T-cell (primary cell): ENCODE measurements around the gene DGKH. TPM values are rescaled to one million over a fixed set of nuclear protein-coding genes. Genes with fewer than 3 reads are reported as not detected.
"Not testable (repeated sequence)": the region's sequence is repeated elsewhere in the genome, so short reads cannot be mapped to it uniquely, and the experiment has no call there.

ENCODE experiments used
- ATAC-seq, 4 experiments: fragments of 200-7000 bp in 3 of 4; fragments of 150-1000 bp in 1 of 4; cut with Tn5 transposase; replicated peaks in 1 of 4; 1 replicate in 3 of 4; 2 replicates in 1 of 4; pipeline ENCODE4 v1.10.0; 2021; ENCODE audit warnings: moderate library complexity in 3 of 4, mild to moderate bottlenecking in 2 of 4, moderate number of reproducible peaks in 1 of 4
- CTCF ChIA-PET, 2 donors: fragments of 300-600 bp; sonication (Branson Sonifier 250); formaldehyde crosslinking; loops; one replicate each; lab custom pipeline; 2022; ENCODE audit warnings: antibody characterized with exemption in 2 of 2; lab: Charles Lee
- POLR2A ChIA-PET, 2 donors: fragments of 300-600 bp; sonication (Branson Sonifier 250); formaldehyde crosslinking; loops; one replicate each; lab custom pipeline; 2022; ENCODE audit warnings: antibody characterized with exemption in 2 of 2; lab: Charles Lee
- DNase-seq, 35 experiments: peaks; one replicate each; pipeline versions ENCODE4 v3.0.0 to v3.0.0-alpha.2; 2013 to 2023
- H3K27ac ChIP-seq: one replicate; pipeline ENCODE4 v1.5.1; 2013; ENCODE audit warnings: low read length
- H3K27me3 ChIP-seq, 2 experiments: replicated peaks in 1 of 2; 1 replicate in 1 of 2; 2 replicates in 1 of 2; pipeline versions ENCODE4 v1.6.1 to v1.7.0; 2013; ENCODE audit warnings: low read length in 1 of 2, mixed read lengths in 1 of 2; ENCODE audit not compliant: control insufficient read depth in 2 of 2, insufficient read depth in 2 of 2; ENCODE audit errors: extremely low read depth in 1 of 2
- H3K36me3 ChIP-seq, 2 donors: 1 replicate in 1 of 2; 2 replicates in 1 of 2; pipeline versions ENCODE4 v1.6.1 to v1.7.0; 2013; ENCODE audit warnings: low read length in 1 of 2; ENCODE audit not compliant: control insufficient read depth in 2 of 2, insufficient read depth in 1 of 2; ENCODE audit errors: extremely low read depth in 1 of 2
- H3K4me1 ChIP-seq, 2 experiments: 1 replicate in 1 of 2; 2 replicates in 1 of 2; pipeline versions ENCODE4 v1.6.1 to v1.7.0; 2013; ENCODE audit warnings: low read length in 2 of 2, mixed read lengths in 1 of 2; ENCODE audit not compliant: insufficient read depth in 2 of 2, control insufficient read depth in 1 of 2; ENCODE audit errors: extremely low read depth in 1 of 2
- H3K4me3 ChIP-seq, 2 donors: 1 replicate in 1 of 2; 2 replicates in 1 of 2; pipeline versions ENCODE4 v1.5.1 to v1.7.0; 2013; ENCODE audit warnings: mild to moderate bottlenecking in 2 of 2, low read length in 1 of 2, moderate library complexity in 1 of 2; ENCODE audit not compliant: control insufficient read depth in 1 of 2; ENCODE audit errors: extremely low read depth in 1 of 2
- H3K9me3 ChIP-seq: 2 replicates; pipeline ENCODE4 v1.7.0; 2013
- H3K27ac Mint-ChIP-seq, 2 donors: one replicate each; pipeline ENCODE4 v1.8.0; 2020 to 2021; ENCODE audit warnings: mild to moderate bottlenecking in 2 of 2, mixed read lengths in 2 of 2
- H3K27me3 Mint-ChIP-seq, 2 donors: one replicate each; pipeline ENCODE4 v1.8.0; 2021 to 2022; ENCODE audit warnings: mixed read lengths in 2 of 2
- H3K36me3 Mint-ChIP-seq: one replicate; pipeline ENCODE4 v1.8.0; 2021; ENCODE audit warnings: mixed read lengths
- H3K4me1 Mint-ChIP-seq, 3 donors: one replicate each; pipeline ENCODE4 v1.8.0; 2020 to 2022; ENCODE audit warnings: mixed read lengths in 3 of 3, mild to moderate bottlenecking in 1 of 3
- H3K4me3 Mint-ChIP-seq, 3 donors: one replicate each; pipeline ENCODE4 v1.8.0; 2020 to 2022; ENCODE audit warnings: mild to moderate bottlenecking in 3 of 3, mixed read lengths in 3 of 3, moderate library complexity in 3 of 3
- H3K9me3 Mint-ChIP-seq, 3 donors: one replicate each; pipeline ENCODE4 v1.8.0; 2020 to 2022; ENCODE audit warnings: mixed read lengths in 3 of 3
- WGBS: methylation state at CpG from one replicate; pipeline ENCODE4 v1.1.5; 2013; ENCODE audit warnings: missing lambda C conversion rate; ENCODE audit not compliant: insufficient coverage; 5-methylcytosine and 5-hydroxymethylcytosine counted together
- total RNA-seq, 35 experiments: library from RNA in 6 of 35; stranded (reverse) in 6 of 35; fragments of 120-200 nt in 1 of 35; gene quantifications; one replicate each; pipeline versions ENCODE4 v1.2.1 to v1.2.4 and lab custom pipeline; 2013 to 2026

The DGKH gene
- total RNA-seq, 5 donors from 2014 or later (not counting 1 experiment from before 2014, with no cell fraction given), result 8.6 to 14.6 (median 8.8) TPM

GRCh38 chr13:42136518-42136917 is 88.1 kb downstream of the DGKH start:
- DNase-seq (no peak), ATAC-seq (no peak)
- no peak overlapping the region for H3K27ac Mint-ChIP-seq
- H3K4me3 Mint-ChIP-seq, result no peak overlapping the region
- no CpG with 5 or more reads among the region's 3 CpGs for WGBS
- ChIA-PET POLR2A (no interaction called here), CTCF (interaction anchor here in 1 of 2 donors (0.5 kb wide), 1 partner anchor 12 kb away, joined by 4 read pairs; no protein-coding TSS in a partner anchor)
- H3K36me3 ChIP-seq, result peaks cover 0 to 3% of the 10 kb centered on the region in 2 donors
- peaks cover 0 to 4% (median 2%) of the 10 kb centered on the region in 3 donors for H3K4me1 Mint-ChIP-seq
- H3K4me1 ChIP-seq, result no peaks in the 10 kb centered on the region
- H3K9me3 ChIP-seq, result no peaks in the 10 kb centered on the region
- H3K4me3 ChIP-seq, result no peak overlapping the region
- no peaks in the 10 kb centered on the region for H3K27me3 Mint-ChIP-seq
- H3K27ac ChIP-seq, result no peak overlapping the region
- H3K27me3 ChIP-seq, result no peaks in the 10 kb centered on the region
- peaks cover 0 to 8% (median 0%) of the 10 kb centered on the region in 3 donors for H3K9me3 Mint-ChIP-seq
- peaks cover 24% of the 10 kb centered on the region for H3K36me3 Mint-ChIP-seq

DNA sequence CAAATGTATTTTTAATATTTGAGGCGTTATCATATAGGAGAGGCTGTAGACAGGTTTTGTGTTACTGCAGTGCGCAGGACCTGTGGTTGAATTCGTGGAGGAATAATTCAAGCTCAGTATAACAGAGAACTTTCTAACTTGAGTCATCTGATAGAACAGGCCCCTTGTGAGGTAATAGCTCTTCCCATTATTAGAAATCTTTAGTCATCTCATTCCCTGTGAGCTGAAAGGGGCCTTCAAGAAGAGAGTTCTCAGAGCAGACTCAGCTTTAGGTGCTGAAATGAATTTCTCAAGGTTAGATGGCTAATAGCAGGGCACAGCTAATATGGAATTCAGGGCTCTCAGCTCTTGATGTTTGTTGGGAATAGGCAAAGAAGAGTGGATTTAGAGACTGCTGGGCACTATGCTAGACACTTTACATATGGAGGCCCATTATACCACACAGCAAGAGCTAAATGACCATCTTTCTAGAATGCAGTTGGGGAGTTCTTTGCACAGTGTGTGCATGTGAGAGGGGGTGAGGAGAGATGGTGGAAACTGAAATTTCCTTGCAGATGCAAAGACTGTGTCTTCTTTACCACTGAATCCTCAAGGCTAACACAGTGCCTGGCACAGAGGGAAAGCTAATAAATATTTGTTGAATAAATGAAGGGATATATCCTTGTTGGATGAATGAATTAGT is 89.5 kb downstream of the DGKH start:
- no peaks in the 10 kb centered on the region for H3K36me3 ChIP-seq
- ChIA-PET POLR2A (no interaction called here), CTCF (no interaction called here)
- Mint-ChIP-seq H3K27ac (no peak overlapping the region), H3K4me3 (no peak overlapping the region), H3K36me3 (peaks cover 24% of the 10 kb centered on the region), H3K4me1 (peaks cover 0 to 4% (median 3%) of the 10 kb centered on the region in 3 donors), H3K9me3 (peaks cover 0 to 8% (median 0%) of the 10 kb centered on the region in 3 donors), H3K27me3 (no peaks in the 10 kb centered on the region)
- no peak overlapping the region for H3K4me3 ChIP-seq
- no peaks in the 10 kb centered on the region for H3K4me1 ChIP-seq
- H3K27ac ChIP-seq, result no peak overlapping the region
- H3K27me3 ChIP-seq, result no peaks in the 10 kb centered on the region
- DNase-seq (no peak), ATAC-seq (no peak)
- H3K9me3 ChIP-seq, result no peaks in the 10 kb centered on the region
- no CpG with 5 or more reads among the region's 3 CpGs for WGBS

GRCh38 chr13:42140494-42140893 is 92.0 kb downstream of the DGKH start:
- peak in 1 of 35 experiments; percentile 2 for DNase-seq
- Histone ChIP-seq H3K4me1 (no peaks in the 10 kb centered on the region), H3K4me3 (no peak overlapping the region), H3K27ac (no peak overlapping the region), H3K36me3 (no peaks in the 10 kb centered on the region), H3K9me3 (no peaks in the 10 kb centered on the region), H3K27me3 (no peaks in the 10 kb centered on the region)
- ATAC-seq, result no peak
- no peaks in the 10 kb centered on the region for H3K27me3 Mint-ChIP-seq
- no peak overlapping the region for H3K4me3 Mint-ChIP-seq
- peaks cover 25% of the 10 kb centered on the region for H3K36me3 Mint-ChIP-seq
- ChIA-PET POLR2A (no interaction called here), CTCF (no interaction called here)
- H3K9me3 Mint-ChIP-seq, result peaks cover 0 to 8% (median 0%) of the 10 kb centered on the region in 3 donors
- no peak overlapping the region for H3K27ac Mint-ChIP-seq
- 50% methylated on average over 1 of the region's 2 CpGs for WGBS
- peaks cover 0 to 4% (median 3%) of the 10 kb centered on the region in 3 donors for H3K4me1 Mint-ChIP-seq

GRCh38 chr13:42141052-42141451 is 92.6 kb downstream of the DGKH start:
- H3K4me3 Mint-ChIP-seq, H3K4me1 Mint-ChIP-seq, H3K27me3 ChIP-seq, DNase-seq, CTCF ChIA-PET, ATAC-seq, H3K4me3 ChIP-seq, H3K27ac Mint-ChIP-seq, H3K4me1 ChIP-seq, H3K27me3 Mint-ChIP-seq, H3K36me3 ChIP-seq, POLR2A ChIA-PET, H3K9me3 ChIP-seq, H3K9me3 Mint-ChIP-seq, H3K27ac ChIP-seq: not testable (repeated sequence)
- peaks cover 21% of the 10 kb centered on the region for H3K36me3 Mint-ChIP-seq
- WGBS, result no CpG with 5 or more reads among the region's 2 CpGs

DNA sequence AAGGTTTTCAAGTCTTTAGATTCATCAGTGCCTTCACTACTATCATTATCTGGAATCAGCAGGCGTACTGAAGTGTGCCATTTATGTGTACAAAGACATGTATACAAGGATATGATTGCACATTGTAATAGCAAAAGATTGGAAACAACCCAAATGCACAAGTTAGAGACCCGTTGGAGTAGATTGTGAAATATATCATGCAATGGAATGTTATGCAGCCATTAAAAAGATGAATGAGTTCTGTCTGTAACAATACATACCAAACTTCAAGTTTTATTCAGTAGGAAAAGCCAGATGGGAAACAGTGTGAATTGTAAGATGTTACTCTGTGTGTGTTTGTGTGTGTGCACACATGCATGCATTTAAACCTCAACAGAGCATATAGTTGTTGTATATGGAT is 97.9 kb downstream of the DGKH start:
- peaks cover 19% of the 10 kb centered on the region for H3K36me3 Mint-ChIP-seq
- WGBS, result no CpG with 5 or more reads among the region's 2 CpGs
- H3K27me3 ChIP-seq, result no peaks in the 10 kb centered on the region
- H3K4me3 Mint-ChIP-seq, result no peak overlapping the region
- no peaks in the 10 kb centered on the region for H3K9me3 ChIP-seq
- H3K36me3 ChIP-seq, result no peaks in the 10 kb centered on the region
- ChIA-PET POLR2A (no interaction called here), CTCF (no interaction called here)
- H3K27ac ChIP-seq, result no peak overlapping the region
- H3K4me3 ChIP-seq, result no peak overlapping the region
- ATAC-seq, result no peak
- DNase-seq, result no peak
- H3K9me3 Mint-ChIP-seq, result peaks cover 0 to 5% (median 0%) of the 10 kb centered on the region in 3 donors
- no peak overlapping the region for H3K27ac Mint-ChIP-seq
- peaks cover 16 to 33% (median 19%) of the 10 kb centered on the region in 3 donors for H3K4me1 Mint-ChIP-seq
- no peaks in the 10 kb centered on the region for H3K27me3 Mint-ChIP-seq
- peaks cover 0 to 4% of the 10 kb centered on the region in 2 experiments for H3K4me1 ChIP-seq

DNA sequence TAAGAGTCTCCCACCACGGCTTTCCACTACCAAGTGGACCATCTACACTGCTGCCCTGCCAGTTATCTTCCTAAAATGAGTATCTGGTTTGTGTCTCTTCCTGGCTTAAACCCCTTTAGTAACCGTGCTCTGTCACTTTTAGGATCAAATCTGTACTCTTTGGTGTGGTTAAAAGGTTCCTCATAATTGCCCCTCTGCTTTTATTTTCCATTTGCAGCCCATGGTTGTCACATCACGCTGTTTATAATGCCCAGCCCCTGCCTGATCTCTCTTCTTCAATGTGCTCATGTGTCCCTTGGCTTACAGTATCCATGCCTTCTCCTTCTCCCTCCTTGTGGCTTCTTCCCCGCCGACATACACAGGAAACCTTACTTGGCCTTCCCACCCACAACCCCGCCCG is 100.1 kb downstream of the DGKH start:
- WGBS, result 46% methylated on average over 2 of the region's 7 CpGs
- ATAC-seq (peak in 1 of 4 experiments; percentile 30), DNase-seq (no peak)
- peaks cover 17% of the 10 kb centered on the region for H3K36me3 Mint-ChIP-seq
- no peaks in the 10 kb centered on the region for H3K9me3 ChIP-seq
- H3K27ac ChIP-seq, result no peak overlapping the region
- POLR2A ChIA-PET, result no interaction called here
- H3K27me3 ChIP-seq, result no peaks in the 10 kb centered on the region
- CTCF ChIA-PET, result interaction anchor here in 1 of 2 donors (0.6 kb wide), 1 partner anchor 12 kb away, joined by 4 read pairs; no protein-coding TSS in a partner anchor
- no peaks in the 10 kb centered on the region for H3K36me3 ChIP-seq
- H3K27me3 Mint-ChIP-seq, result no peaks in the 10 kb centered on the region
- H3K4me1 ChIP-seq, result peaks cover 0 to 4% of the 10 kb centered on the region in 2 experiments
- H3K27ac Mint-ChIP-seq, result no peak overlapping the region
- H3K4me3 ChIP-seq, result no peak overlapping the region
- H3K4me1 Mint-ChIP-seq, result peaks cover 16 to 37% (median 17%) of the 10 kb centered on the region in 3 donors
- H3K9me3 Mint-ChIP-seq, result peaks cover 0 to 3% (median 0%) of the 10 kb centered on the region in 3 donors
- peak overlapping the region in 1 of 3 donors; percentile 12 for H3K4me3 Mint-ChIP-seq
